Measurements from ENCODE around the gene DENND1B.

DNA sequence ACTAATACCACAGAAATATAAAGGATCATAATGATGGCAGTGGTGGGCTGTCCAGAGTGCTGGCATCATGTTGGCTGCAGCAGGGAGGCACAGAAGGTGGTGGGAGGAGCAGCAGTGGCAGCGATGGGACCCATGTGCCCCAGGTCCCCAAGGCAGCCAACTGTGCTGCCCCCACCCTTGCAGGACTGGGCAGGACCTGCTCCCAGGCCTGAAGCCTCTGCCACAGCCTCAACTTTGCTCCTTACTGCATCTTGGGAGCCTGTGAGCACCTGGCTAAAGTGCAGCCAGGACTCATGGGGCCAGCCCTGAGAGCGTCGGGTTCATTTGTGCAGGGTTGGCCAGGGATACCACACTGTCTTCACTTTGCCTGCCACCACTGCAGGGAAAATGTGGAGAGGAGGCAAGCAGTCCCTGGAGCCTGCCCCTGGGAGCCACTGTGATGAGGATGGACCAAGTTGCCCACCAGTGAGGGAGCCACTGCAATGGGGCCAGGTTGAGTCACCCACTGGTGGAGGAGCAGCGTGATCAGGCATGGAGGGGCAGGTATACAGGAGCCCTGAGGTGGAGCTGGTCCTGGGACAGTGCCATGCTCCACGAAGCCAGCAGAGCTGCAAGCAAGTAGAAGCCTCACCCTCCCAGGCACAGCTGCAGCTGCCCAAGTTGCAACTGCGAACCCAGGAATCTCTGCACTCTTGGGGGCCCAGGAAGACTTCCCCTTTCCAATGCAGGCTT, 25.3 kb upstream of the DENND1B start:
- TF ChIP-seq, protein P1, sequence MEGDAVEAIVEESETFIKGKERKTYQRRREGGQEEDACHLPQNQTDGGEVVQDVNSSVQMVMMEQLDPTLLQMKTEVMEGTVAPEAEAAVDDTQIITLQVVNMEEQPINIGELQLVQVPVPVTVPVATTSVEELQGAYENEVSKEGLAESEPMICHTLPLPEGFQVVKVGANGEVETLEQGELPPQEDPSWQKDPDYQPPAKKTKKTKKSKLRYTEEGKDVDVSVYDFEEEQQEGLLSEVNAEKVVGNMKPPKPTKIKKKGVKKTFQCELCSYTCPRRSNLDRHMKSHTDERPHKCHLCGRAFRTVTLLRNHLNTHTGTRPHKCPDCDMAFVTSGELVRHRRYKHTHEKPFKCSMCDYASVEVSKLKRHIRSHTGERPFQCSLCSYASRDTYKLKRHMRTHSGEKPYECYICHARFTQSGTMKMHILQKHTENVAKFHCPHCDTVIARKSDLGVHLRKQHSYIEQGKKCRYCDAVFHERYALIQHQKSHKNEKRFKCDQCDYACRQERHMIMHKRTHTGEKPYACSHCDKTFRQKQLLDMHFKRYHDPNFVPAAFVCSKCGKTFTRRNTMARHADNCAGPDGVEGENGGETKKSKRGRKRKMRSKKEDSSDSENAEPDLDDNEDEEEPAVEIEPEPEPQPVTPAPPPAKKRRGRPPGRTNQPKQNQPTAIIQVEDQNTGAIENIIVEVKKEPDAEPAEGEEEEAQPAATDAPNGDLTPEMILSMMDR (tag by site-specific recombination; IDR thresholded peaks at IDR 0.05), result no peak
- no peak for TF ChIP-seq ELK4 (IDR thresholded peaks at IDR 0.05; ENCODE audit: borderline replicate concordance, low read depth, low read length)
- no peak for TF ChIP-seq TCF7L2 (IDR thresholded peaks at IDR 0.05; ENCODE audit: borderline replicate concordance, low read depth, low read length)
- TF ChIP-seq ZEB2 (tag by site-specific recombination; IDR thresholded peaks at IDR 0.05), result no peak
- TF ChIP-seq ZNF169 (tag by site-specific recombination; IDR thresholded peaks at IDR 0.05), result no peak
- TF ChIP-seq YY1 (tag by site-specific recombination; IDR thresholded peaks at IDR 0.05), result no peak
- TF ChIP-seq ZFP37 (tag by site-specific recombination; IDR thresholded peaks at IDR 0.05), result no peak
- TF ChIP-seq ZFP41 (tag by site-specific recombination; IDR thresholded peaks at IDR 0.05; ENCODE audit: borderline replicate concordance), result no peak
- no peak for TF ChIP-seq REST (tag by site-specific recombination; IDR thresholded peaks at IDR 0.05)
- no peak for TF ChIP-seq ZNF558 (tag by site-specific recombination; IDR thresholded peaks at IDR 0.05)
- no peak for TF ChIP-seq ZNF549 (tag by site-specific recombination; IDR thresholded peaks at IDR 0.05)
- TF ChIP-seq SETDB1 (IDR thresholded peaks at IDR 0.05; ENCODE audit: insufficient read length, low read length), result no peak
- TF ChIP-seq GLI2 (tag by site-specific recombination; IDR thresholded peaks at IDR 0.05; ENCODE audit: borderline replicate concordance, low read depth), result no peak
